Measurements from ENCODE around the gene ROR2. TPM values are rescaled to one million over a fixed set of nuclear protein-coding genes. Genes with fewer than 3 reads are reported as not detected.
A peak's percentile ranks its signal among the peaks of the same experiment; 100 is the strongest.

ROR2 gene
- total and polyA plus RNA-seq, 11 donors: 0.18 to 9.0 (median 0.49) TPM

- Histone ChIP-seq H3K27ac (no peak overlapping the region), H3K27me3 (no peaks in the 10 kb centered on the region), H3K4me1 (peaks cover 0 to 11% (median 0%) of the 10 kb centered on the region in 12 donors), H3K9me3 (no peaks in the 10 kb centered on the region), H3K4me3 (no peak overlapping the region), H3K36me3 (no peaks in the 10 kb centered on the region)
- DNase-seq: no peak
- no peak for ATAC-seq
- intact Hi-C loops (cut with DNase I): loop anchor here in 1 of 10 donors (10.0 kb wide), 1 partner anchor 64 kb away; no protein-coding TSS in a partner anchor
- TF ChIP-seq CTCF (IDR thresholded peaks at IDR 0.05) (no peak), POLR2A (IDR thresholded peaks at IDR 0.05) (no peak)
- 92 to 95% (median 94%) methylated on average over 15 of the region's 15 CpGs for WGBS, 4 donors
Observed at GRCh38 chr9:91730806-91731205, 219.2 kb downstream of the ROR2 start.

GRCh38 chr9:91729558-91729842 lies 220.5 kb downstream of the ROR2 start:
- intact Hi-C loops (cut with DNase I): loop anchor here in 4 of 10 donors (5.0 to 10.0 kb wide), 2 partner anchors 812 to 815 kb away; no protein-coding TSS in a partner anchor
- no peaks in the 10 kb centered on the region for H3K27me3 ChIP-seq
- DNase-seq (no peak), ATAC-seq (peak; percentile 5 to 27 (median 16))
- no peaks in the 10 kb centered on the region for H3K36me3 ChIP-seq
- no peak overlapping the region for H3K4me3 ChIP-seq
- H3K4me1 ChIP-seq: peaks cover 0 to 11% (median 0%) of the 10 kb centered on the region in 12 donors
- H3K9me3 ChIP-seq: no peaks in the 10 kb centered on the region
- TF ChIP-seq POLR2A (IDR thresholded peaks at IDR 0.05): no peak
- WGBS, 4 donors: 58 to 74% (median 60%) methylated on average over 9 of the region's 9 CpGs
- H3K27ac ChIP-seq: peak overlapping the region in 10 of 12 donors; percentile 2 to 76 (median 56)

GRCh38 chr9:91727972-91728371 lies 222.1 kb downstream of the ROR2 start:
- intact Hi-C loops (cut with DNase I): loop anchor here in 8 of 10 donors (1.0 to 10.0 kb wide), 4 partner anchors 811 to 813 kb away; no protein-coding TSS in a partner anchor
- Histone ChIP-seq H3K36me3 (no peaks in the 10 kb centered on the region), H3K9me3 (no peaks in the 10 kb centered on the region), H3K27ac (peak overlapping the region in 5 of 12 donors; percentile 14 to 65 (median 56)), H3K27me3 (no peaks in the 10 kb centered on the region), H3K4me3 (no peak overlapping the region), H3K4me1 (peaks cover 0 to 11% (median 0%) of the 10 kb centered on the region in 12 donors)
- no peak for TF ChIP-seq POLR2A (IDR thresholded peaks at IDR 0.05)
- no peak for TF ChIP-seq CTCF (IDR thresholded peaks at IDR 0.05)
- no peak for DNase-seq
- WGBS, 4 donors: 86 to 93% (median 88%) methylated on average over 5 of the region's 5 CpGs
- no peak for ATAC-seq

GRCh38 chr9:91727316-91727861 lies 222.6 kb downstream of the ROR2 start:
- no peak for TF ChIP-seq POLR2A (IDR thresholded peaks at IDR 0.05)
- peak; percentile 38 to 71 (median 64) for TF ChIP-seq CTCF (IDR thresholded peaks at IDR 0.05)
- Histone ChIP-seq H3K4me1 (peaks cover 0 to 11% (median 0%) of the 10 kb centered on the region in 12 donors), H3K27me3 (no peaks in the 10 kb centered on the region), H3K27ac (peak overlapping the region in 5 of 12 donors; percentile 14 to 65 (median 27)), H3K36me3 (no peaks in the 10 kb centered on the region), H3K4me3 (no peak overlapping the region), H3K9me3 (no peaks in the 10 kb centered on the region)
- ATAC-seq (peak in 3 of 4 donors; percentile 65 to 75 (median 71)), DNase-seq (no peak)
- intact Hi-C loops (cut with DNase I): loop anchor here in 8 of 10 donors (1.0 to 10.0 kb wide), 4 partner anchors 810 to 813 kb away; no protein-coding TSS in a partner anchor
- 38 to 41% (median 39%) methylated on average over 7 of the region's 7 CpGs for WGBS, 4 donors

All from heart left ventricle (tissue), 16 donors.